Epithelial cell of prostate (primary cell): ENCODE results near the gene SUB1.
"Not testable (repeated sequence)": the region's sequence is repeated elsewhere in the genome, so short reads cannot be mapped to it uniquely, and the experiment has no call there.

Experiments used
- DNase-seq: peaks from one replicate; pipeline ENCODE4 v3.0.0-alpha.2; 2011; ENCODE audit warnings: low read depth, low spot score
- H3K27ac ChIP-seq: fragments of 450-650 bp; 2 replicates; pipeline ENCODE4 v1.5.1; 2017; ENCODE audit warnings: mild to moderate bottlenecking

SUB1 gene

GRCh38 chr5:32563614-32564013 is 21.7 kb upstream of the SUB1 start:
- DNase-seq, result no peak
- no peak overlapping the region for H3K27ac ChIP-seq

DNA sequence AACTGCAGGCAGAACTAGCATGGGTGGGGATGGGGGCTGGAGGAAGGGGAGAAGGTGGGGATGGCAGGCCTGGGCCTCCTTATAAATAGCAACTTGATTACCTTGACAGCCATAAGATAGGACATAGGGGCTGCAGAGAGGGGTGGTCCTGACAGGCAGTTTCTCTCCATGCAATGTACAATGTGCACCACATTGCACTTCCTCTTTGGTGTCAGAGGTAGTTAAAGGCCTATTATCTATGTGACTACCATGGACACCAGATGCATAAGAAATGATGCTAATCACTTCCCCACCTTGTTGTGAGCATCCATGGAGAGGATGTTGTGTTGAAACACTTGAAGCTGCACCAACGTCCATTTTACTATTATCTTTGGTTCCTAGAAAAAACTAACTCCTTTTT is 20.2 kb upstream of the SUB1 start:
- H3K27ac ChIP-seq, result no peak overlapping the region
- DNase-seq, result no peak

DNA sequence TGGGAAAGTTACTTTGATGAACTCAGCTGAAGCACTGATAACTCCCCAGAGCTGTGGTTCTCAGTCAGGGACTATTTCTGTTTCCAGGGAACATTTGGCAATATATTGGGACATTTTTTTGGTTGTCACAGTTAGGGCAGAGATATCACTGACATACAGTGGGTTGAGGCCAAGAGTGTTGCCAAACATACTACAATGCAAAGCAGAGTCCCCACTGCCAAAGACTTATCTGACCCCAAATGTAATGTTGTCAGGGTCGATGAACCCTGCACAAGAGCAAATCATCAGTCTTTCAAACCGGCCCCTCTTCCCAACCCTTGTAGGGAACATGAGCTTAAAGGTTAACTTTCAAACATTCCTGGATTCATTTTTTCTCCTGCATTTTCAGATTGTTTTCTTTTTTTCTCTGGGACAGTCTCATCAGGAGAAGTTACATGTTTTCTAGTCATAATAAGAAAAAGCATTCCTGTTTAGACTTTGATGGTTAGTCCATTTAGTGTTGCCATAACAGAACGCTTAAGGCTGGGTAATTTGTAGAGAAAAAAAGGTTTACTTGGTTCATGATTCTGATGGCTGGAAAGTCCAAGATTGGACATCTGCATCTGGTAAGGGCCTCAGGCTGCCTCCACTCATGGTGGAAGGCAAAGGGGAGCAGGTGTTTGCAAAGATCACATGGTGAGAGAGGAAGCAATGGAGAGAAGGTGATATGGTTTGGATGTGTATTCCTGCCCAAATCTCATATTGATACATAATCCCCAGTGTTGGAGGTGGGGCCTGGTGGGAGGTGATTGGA is 18.8 kb upstream of the SUB1 start:
- no peak overlapping the region for H3K27ac ChIP-seq
- DNase-seq, result no peak

- DNase-seq, result no peak
- no peak overlapping the region for H3K27ac ChIP-seq
These were observed 14.2 kb upstream of the SUB1 start for GRCh38 chr5:32571128-32571527.

DNA sequence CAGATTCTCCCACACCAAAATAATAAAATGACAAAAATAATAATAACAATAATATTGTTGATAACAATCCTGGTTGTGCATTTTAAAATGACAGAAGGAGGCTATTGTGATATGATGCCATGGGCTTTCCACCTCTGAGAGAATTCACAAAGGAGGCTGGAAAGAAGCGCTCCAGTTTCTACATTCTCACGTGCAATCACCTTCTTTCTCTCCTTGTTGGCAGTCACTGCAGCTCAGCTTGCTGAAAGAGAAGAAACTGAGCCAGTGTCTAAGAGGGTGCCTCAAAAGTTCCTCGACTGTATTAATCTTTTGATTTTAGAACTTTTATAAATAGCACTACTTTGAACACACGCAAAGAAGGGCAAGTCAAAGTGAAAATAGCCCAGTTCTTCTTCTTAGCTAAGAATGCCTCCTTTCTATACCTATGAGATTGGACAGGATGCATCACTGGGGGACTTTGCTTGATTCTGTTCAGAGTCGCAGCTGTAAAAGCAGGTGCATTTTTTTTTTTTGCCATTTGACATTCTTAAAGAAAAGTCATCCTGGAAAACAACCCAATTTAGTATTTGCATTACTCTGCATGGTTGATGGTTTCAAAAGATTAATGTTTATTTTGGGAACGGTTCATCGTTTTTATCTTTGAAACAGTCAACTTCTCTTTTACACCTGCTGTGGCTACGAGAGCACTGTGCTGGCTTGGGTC is 12.4 kb upstream of the SUB1 start:
- no peak for DNase-seq
- no peak overlapping the region for H3K27ac ChIP-seq

GRCh38 chr5:32573481-32573854 is 11.9 kb upstream of the SUB1 start:
- not testable (repeated sequence) for H3K27ac ChIP-seq, DNase-seq

- no peak for DNase-seq
These were observed 10.7 kb upstream of the SUB1 start for GRCh38 chr5:32574540-32575175.

DNA sequence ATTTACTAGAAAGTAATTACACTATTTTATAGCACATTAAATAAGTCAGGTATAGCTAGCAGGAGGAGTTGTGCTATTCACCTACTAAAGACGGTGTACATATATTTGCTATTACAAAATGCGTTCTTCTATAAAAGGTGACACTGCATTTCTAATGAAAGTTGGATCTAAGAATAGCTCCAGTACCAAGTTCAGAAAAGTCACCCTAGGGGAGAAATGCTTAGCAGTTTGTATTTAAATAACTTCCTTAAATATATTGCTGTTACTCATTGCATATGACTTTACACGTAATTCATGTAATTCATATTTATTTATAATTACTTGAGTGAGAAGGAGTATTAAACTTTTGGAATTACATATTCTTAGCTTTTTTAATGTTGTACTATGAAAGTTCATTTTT is 7.0 kb upstream of the SUB1 start:
- H3K27ac ChIP-seq, result no peak overlapping the region
- DNase-seq, result no peak

More at GRCh38 chr5:32574540-32575175, 10.7 kb upstream of the SUB1 start:
- H3K27ac ChIP-seq, result no peak overlapping the region

DNA sequence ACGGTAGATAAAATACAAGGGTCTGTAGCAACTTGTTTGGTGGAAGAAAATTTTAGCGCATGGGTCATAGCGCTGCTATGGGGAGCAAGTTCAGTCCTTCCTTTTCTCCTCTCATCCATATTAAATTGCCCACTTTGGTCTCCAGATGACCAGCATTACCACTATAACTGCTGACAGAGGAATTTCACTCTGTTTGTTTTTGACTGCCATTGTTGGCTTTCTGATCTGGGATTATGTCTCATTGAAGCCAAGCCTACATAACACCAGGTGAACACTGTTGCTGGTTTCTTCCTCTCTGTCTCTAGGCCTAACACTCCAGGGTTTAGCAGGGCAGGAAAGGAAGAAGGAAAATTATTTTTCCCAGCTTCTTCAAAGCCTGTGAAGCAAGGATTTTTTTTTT is 6.6 kb upstream of the SUB1 start:
- DNase-seq, result no peak

GRCh38 chr5:32581010-32581785 is 4.2 kb upstream of the SUB1 start:
- no peak overlapping the region for H3K27ac ChIP-seq
- no peak for DNase-seq

More for the DNA sequence above, 6.6 kb upstream of the SUB1 start:
- H3K27ac ChIP-seq, result no peak overlapping the region

GRCh38 chr5:32583582-32584232 is 1.6 kb upstream of the SUB1 start:
- H3K27ac ChIP-seq, result no peak overlapping the region
- DNase-seq, result no peak

DNA sequence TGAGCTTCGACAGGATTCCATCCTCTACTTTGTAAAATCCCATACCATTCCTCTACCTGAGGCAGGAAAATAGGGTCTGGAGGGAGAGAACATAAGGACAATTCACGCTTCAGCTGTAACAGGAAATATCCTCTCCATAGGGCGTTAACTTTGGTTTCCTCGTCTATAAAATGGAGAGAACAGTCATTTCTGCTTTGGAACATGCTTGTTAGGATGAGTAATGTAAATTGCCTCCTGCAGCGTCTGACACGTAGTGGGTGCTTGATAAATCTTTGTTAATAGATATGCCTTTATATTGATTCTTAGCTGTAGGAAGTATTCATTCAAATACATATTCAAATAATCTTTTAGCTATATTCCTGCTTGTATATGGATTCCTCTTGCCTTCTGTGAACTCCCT is 711 bp upstream of the SUB1 start:
- H3K27ac ChIP-seq, result peak overlapping the region; percentile 82
- DNase-seq, result no peak

DNA sequence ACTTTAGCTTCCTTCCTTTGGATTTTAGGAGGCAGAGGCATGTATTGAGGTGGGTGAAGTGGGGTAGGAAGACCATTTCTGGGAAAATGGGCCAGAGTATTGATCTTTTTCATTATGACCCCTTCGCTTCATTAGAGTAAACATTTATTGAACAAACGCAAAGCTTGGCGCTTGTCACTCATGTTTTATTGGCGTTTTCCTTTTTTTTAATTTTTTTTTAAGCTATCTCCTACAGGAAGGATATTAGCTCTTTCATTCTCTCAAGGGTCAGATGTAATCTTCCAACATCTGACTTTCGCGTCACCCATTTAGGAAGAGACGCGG is 273 bp upstream of the SUB1 start:
- H3K27ac ChIP-seq, result peak overlapping the region; percentile 82
- no peak for DNase-seq

- H3K27ac ChIP-seq, result peak overlapping the region; percentile 82
- DNase-seq, result no peak
These were observed 881 bp downstream of the SUB1 start for GRCh38 chr5:32586276-32586599.

- H3K27ac ChIP-seq, result no peak overlapping the region
- no peak for DNase-seq
These were observed 1.8 kb downstream of the SUB1 start for GRCh38 chr5:32587067-32587551.

DNA sequence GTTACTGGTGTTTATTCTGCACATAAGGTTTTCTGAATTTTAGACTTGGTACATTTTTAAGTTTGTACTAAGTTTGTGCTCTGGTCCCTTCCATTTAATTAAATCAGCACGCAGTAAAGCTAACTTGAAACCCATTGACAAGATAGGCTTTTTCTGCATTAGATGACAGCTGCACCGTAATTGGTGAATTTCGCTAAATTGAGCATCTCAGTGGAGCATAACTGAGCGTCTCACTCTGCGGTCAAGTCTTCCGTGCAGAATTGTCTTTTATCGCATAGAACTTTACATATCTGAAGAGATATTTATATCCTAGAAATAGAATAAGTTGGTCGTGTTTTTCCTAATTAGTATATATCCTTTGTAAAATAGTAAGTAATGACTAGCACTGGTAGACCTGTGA is 4.1 kb downstream of the SUB1 start:
- no peak for DNase-seq
- H3K27ac ChIP-seq, result no peak overlapping the region

- H3K27ac ChIP-seq, result no peak overlapping the region
- DNase-seq, result no peak
These were observed 4.8 kb downstream of the SUB1 start for GRCh38 chr5:32589942-32590869.

GRCh38 chr5:32595118-32595517 is 9.8 kb downstream of the SUB1 start:
- no peak for DNase-seq
- H3K27ac ChIP-seq, result no peak overlapping the region

DNA sequence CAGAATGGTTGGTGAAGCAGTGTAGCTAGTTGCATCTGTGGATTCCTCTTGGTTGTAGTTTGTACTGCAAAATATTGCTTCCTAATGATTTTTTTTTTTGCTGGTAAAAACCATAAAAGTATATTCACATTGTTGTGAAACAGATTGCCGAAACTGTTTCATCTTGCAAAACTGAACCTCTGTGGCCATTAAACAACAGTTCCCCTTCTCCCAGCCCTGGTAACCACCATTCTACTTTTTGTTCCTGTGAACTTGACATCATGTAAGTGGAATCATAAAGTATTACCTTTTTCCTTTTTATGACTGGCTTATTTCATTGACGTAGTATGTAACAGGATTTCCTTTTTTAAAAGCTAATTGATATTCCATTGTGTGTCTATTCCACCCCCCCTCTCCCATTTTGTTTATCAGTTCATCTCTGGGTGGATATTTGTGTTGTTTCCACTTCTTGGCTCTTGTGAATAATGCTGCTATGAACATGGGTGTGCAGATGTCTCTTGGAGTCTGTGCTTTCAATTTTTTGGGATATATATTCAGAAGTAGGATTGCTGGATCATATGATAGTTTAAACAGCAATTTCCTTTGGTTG is 11.8 kb downstream of the SUB1 start:
- DNase-seq, result no peak
- H3K27ac ChIP-seq, result no peak overlapping the region
